ENCODE data around the gene TBK1.

The TBK1 gene

DNA sequence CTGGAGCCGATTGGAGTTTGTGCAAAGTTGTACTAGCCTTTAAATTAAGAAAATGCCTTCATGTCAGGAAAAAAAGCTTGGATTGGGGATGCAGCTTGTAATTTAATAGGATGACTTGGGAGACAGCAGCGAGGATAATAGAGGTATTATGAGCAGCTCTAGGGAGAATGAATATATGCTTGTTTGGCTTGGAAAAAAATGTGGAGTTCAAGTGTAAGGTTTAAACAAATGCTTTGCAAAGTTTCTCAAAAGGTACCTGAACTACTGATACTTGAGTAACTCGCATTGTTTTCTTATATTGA is 93.1 kb downstream of the TBK1 start:
- no peak for DNase-seq (ENCODE audit: low spot score)

DNA sequence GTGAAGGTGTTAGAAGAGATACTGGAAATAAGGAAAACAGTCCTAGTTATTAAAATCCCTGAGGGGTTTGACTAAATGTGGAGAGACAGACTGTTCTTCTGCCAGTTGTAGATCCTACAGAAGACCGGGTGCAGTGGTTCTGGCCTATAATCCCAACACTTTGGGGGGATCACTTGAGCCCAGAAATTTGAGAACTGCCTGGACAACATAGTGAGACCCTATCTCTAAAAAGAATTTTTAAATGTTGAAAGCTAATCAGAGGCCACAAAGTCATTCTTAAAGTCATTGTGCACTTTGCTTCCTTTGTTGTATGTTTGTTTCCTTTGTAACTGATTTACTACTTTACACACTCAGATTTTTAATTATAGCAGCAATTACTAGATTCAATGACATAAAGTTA is 97.2 kb downstream of the TBK1 start:
- no peak for DNase-seq (ENCODE audit: low spot score)

DNA sequence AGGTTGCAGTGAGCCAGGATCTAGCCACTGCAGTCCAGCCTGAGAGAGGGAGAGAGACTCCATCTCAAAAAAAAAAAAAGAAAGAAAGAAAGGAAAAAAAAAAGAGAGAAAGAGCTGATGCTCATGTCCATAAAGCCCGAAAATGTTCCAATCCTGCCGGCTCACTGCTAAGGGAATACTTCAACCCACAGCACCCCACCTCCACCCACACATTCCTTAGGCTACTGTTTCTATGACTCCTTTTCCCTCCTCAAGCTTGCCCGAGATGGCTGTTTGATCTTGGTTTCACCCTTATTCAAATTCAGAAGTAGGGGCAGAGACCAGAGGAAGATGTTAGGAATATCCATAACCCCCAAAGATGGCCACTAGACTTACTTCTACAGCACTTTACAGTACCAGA is 98.8 kb downstream of the TBK1 start:
- DNase-seq (ENCODE audit: low spot score), result no peak

DNA sequence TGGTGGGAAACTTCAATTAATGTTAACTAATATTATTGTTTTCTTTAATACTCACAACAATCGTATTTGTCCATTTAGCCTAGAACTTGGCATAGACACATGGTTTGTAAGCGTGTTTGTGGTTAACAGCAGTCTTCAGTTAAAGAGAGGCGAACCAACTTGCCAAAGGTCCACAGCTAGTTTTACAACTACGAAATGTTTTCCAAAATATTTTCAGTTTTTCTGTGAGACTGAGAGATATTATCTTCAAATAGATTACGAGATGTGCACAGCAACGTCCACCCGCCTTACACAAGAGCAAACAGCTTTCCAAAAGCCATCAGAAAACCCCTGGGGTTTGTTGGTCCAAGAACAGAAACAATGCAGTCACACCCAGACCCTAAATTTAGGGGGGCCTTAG is 99.8 kb downstream of the TBK1 start:
- DNase-seq (ENCODE audit: low spot score), result no peak
